Muscle of back (tissue), 11 donors: ENCODE measurements around the gene PSMD9. TPM values are rescaled to one million over a fixed set of nuclear protein-coding genes. Genes with fewer than 3 reads are reported as not detected.
"Not testable (repeated sequence)": the region's sequence is repeated elsewhere in the genome, so short reads cannot be mapped to it uniquely, and the experiment has no call there.

Source experiments
- DNase-seq, 3 donors: peaks; one replicate each; pipeline versions ENCODE4 v3.0.0 to v3.0.0-alpha.2; 2013
- polyA plus RNA-seq, 10 donors: library from polyadenylated mRNA; unstranded; fragments of 120-200 nt; gene quantifications; one replicate each; pipeline ENCODE4 v1.2.1, GENCODE V29; 2013; ENCODE audit not compliant: insufficient read length in 10 of 10

Gene PSMD9
- polyA plus RNA-seq, 10 donors: 33.4 to 56.1 (median 42.0) TPM

- peak; percentile 79 to 92 (median 82) for DNase-seq
Observed at GRCh38 chr12:121917950-121918678, 29.5 kb downstream of the PSMD9 start, which contains the start of gene CFAP251. Gene CFAP251, plus strand, starts transcription at chr12:121918592. Its CDS starts 2,714 bp downstream, at chr12:121921306.

GRCh38 chr12:121918679-121919038, 30.1 kb downstream of the PSMD9 start:
- DNase-seq: no peak

- no peak for DNase-seq
Observed at GRCh38 chr12:121921066-121921465, 32.5 kb downstream of the PSMD9 start.

DNA sequence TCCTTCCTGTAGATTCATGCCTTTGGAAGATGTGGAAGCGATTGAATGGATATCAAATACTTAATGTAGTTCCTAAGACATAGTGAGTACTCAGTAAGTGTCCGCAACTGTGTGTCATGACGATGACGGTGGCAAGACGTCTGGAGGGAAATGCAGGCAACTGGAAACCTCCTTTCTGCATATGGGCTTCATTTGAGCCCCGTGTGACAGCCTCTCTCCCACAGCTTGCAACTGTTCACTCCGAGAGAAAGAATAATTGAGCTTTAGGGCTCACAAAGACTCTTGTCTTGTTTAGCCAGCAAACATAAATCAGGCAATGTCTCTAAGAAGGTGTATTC, 36.7 kb downstream of the PSMD9 start:
- peak; percentile 26 to 71 (median 64) for DNase-seq

DNA sequence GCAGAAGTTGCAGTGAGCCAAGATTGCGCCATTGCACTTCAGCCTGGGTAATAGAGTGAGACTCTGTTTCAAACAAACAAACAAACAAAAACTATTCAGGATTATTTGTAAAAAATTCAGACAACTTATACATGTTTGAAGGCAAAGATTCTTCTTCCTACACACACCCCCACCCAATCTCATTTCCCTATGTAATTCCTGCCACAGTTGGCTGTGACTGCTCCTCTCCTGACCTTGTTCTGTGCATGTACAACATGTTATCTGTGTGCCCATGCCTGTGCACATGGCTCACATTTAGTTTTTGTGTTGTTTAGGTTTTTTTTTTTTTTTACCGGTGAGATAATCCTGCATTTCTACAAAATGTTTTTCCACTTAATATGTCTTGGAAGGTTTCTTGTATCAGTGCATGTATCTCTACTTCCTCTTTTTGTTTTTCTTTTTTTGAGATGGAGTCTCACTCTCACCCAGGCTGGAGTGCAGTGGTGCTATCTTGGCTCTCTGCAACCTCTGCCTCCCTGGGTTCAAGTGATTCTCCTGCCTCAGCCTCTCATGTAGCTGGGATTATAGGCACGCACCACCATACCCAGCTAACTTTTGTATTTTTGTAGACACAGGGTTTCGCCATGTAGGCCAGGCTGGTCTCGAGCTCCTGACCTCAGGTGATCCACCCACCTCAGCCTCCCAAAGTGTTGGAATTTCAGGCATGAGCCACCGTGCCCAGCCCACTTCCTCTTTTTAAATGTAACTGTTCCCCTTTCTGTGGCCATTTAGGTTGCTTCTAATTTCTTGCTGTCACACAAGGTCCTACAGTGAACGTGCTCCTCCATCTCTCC, 38.5 kb downstream of the PSMD9 start:
- DNase-seq: no peak

DNA sequence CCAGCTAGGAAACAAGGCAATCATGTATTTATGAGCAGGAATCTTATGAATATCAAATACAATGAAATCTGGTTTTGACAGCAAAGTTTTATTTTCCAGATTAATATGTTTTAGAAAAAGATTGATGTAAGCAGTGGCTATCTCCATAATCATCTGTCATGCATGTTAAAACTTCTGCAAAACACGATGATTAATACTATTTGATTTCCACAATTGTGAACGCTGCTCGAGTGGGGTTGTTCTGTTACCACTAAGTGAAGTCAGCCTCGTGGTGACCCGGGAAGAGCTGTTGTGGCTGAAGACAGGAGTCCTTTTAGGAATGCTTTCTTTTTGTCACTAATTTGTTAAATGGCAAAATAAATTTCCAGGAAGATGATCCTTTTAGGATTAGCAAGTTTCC, 39.2 kb downstream of the PSMD9 start:
- DNase-seq: no peak

DNA sequence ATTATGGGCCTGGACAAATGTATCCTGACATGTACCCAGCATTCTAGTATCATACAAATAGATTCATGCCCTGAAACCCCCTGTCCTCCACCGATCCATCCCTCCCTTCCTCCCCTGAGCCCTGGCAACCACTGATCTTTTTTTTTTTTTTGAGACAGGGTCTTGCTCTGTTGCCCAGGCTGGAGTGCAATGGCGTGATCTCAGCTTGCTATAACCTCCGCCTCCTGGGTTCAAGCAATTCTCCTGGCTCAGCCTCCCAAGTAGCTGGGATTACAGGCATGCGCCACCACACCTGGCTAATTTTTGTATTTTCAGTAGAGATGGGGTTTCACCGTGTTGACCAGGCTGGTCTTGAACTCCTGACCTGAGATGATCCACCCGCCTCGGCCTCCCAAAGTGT, 41.0 kb downstream of the PSMD9 start:
- not testable (repeated sequence) for DNase-seq

DNA sequence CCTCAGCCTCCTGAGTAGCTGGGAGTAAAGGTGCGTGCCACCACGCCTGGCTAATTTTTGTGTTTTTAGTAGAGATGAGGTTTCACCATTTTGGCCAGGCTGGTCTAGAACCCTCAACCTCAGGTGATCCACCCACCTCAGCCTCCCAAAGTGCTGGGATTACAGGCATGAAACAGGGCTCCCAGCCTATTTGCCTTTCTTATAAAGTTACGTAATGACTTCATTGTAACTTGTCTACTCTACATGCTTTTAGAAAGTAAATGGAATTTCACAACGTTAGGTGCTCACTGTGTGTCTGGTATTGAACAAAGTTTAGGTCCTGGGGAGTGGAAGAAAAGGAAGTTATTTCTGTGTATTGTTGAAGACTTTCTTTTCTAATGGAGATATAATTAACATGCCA, 42.3 kb downstream of the PSMD9 start:
- no peak for DNase-seq

GRCh38 chr12:121932176-121932536, 43.6 kb downstream of the PSMD9 start:
- no peak for DNase-seq

DNA sequence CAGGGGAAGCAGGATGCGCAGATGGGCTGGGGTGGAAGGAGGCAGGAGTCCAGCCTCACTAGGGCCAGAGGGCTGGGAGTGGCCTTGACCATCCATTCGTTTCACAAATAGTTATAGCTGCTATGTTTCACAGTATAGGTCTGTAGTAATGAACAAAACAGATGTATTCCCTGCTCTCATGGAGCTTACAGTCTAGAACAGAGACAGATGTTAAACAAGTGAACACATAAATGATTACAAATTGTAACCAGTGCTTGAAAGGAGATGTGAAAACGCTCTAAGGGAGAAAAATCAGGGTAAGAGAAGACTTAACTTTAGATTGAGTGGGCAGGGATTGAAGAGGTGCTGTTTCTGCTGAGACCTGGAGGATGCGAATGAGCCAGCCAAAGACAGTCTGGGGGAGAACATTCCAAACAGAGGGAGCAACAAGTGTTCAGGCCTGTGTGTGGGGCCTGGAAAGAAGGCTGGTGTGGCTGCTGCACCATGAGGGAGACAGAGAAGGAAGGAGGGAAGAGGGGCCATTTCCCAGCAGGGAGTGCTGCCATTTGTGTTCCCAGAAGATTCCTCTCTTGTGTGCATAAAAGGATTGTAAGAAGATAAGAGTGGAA, 44.4 kb downstream of the PSMD9 start:
- DNase-seq: no peak

- no peak for DNase-seq
Observed at GRCh38 chr12:121933522-121934308, 45.1 kb downstream of the PSMD9 start.

GRCh38 chr12:121934309-121934664, 45.7 kb downstream of the PSMD9 start:
- no peak for DNase-seq

DNA sequence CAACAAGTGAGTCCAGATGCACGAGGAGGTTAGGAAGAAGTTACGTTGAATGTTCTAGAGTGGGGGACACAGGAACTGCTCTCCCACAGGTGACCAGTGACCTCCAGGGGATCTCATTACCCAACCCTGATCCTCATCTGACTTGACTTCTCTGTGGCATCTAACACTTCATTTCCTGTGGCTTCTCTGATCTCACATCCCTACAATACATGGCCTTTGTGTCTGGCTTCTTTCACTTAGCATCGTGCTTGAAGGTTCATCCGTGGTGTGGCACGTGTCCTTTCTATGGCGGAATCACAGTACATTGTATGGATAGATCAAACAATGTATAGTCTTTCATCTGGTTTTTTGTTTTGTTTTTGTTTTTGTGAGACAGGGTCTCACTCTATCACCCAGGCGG, 49.1 kb downstream of the PSMD9 start:
- no peak for DNase-seq

- no peak for DNase-seq
Observed at GRCh38 chr12:121939186-121939585, 50.6 kb downstream of the PSMD9 start.

- DNase-seq: no peak
Observed at GRCh38 chr12:121939992-121940766, 51.6 kb downstream of the PSMD9 start.

GRCh38 chr12:121942145-121942718, 53.6 kb downstream of the PSMD9 start:
- peak in 1 of 3 donors; percentile 52 for DNase-seq

DNA sequence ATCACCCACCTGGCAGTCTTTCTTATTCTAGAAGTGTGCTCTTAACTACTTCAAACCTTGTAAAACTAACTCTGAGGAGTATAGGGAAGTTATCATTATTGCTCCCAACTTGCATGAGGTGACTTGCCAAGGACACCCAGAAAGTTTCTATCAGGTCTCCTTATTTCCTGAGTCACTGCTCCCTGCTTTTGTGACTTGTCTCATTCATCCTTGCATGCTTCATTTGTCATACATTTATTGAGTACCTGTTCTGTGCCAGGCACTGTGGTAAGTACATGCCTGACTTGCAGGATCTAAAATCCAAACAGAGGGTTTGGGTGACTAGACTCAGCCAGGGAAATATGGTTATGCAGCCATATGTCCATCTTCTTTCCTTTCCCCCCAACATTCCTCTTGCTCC, 55.3 kb downstream of the PSMD9 start:
- no peak for DNase-seq

DNA sequence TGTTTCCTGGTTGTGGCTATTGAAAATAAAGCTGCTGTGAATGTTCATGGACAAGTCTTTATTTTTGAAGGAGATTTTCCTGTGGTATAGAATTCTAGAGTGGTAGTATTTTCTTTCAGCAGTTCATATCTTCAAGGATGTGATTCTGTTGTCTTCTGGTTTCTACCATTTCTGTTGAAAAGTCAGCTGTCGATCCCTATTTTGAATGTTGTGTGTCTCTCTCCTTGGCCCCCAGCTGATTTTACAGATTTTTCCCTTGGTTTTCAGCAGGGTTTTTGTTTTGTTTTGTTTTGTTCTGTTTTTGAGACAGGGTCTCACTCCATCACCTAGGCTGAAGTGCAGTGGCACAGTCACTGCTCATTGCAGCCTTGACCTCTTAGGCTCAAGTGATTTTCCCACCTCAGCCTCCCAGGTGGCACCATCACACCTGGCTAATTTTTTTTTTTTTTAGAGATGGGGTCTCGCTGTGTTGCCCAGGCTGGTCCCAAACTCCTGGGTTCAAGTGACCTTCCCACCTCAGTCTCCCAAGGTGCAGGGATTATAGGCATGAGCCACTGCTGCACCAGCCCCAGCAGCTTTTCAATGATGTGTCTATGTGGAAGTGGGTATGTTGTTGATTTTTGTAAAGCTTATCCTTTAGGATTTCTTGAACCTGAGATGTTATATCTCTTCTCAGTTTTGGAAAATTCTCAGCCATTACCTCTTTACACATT, 57.9 kb downstream of the PSMD9 start:
- DNase-seq: no peak

DNA sequence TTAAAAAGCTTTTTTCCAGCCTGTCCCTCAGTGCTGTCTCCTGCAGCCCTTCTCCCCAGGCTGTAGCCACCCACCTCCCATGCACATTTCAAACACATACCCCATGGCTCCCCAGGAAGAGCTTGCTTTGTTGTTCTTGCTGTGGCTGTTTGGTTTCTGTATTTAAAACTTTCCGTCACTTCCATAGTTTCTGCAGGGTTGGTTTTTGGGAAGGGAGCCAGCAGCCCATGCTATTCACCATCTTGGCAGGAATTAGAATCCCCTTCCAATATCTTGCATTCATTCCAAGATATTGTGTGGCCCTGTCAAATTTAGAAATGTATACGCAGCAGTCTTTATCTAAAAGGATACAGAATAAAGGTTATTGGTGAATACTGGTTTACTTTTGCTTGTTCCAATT, 59.4 kb downstream of the PSMD9 start:
- DNase-seq: no peak

GRCh38 chr12:121949648-121950397, 61.2 kb downstream of the PSMD9 start:
- DNase-seq: peak in 1 of 3 donors; percentile 69
